ENCODE measurements around the gene ASPSCR1. TPM values are rescaled to one million over a fixed set of nuclear protein-coding genes. Genes with fewer than 3 reads are reported as not detected.

The ASPSCR1 gene
- total and polyA plus RNA-seq, 2 of the 8 experiments (the other 6 are each of a cell fraction or from before 2014, with no cell fraction given): 33.3 to 43.7 TPM

GRCh38 chr17:82065638-82066303 lies 88.3 kb downstream of the ASPSCR1 start, which contains the start of gene DUS1L (continued):
- TF ChIP-seq NRF1 (IDR thresholded peaks at IDR 0.05; ENCODE audit: low read depth, low read length) (no peak), RXRA (IDR thresholded peaks at IDR 0.05; ENCODE audit: insufficient read depth, low read depth, low read length) (no peak), POLR2AphosphoS5 (IDR thresholded peaks at IDR 0.05; ENCODE audit: low read depth, low read length) (no peak), BACH1 (IDR thresholded peaks at IDR 0.05; ENCODE audit: low read length) (no peak), GTF2F1 (IDR thresholded peaks at IDR 0.05; ENCODE audit: borderline replicate concordance, low read depth, low read length) (0 out of 2 replicates have a peak, but pooled peaks have one; percentile 29), EGR1 (IDR thresholded peaks at IDR 0.05; ENCODE audit: borderline replicate concordance, low read depth, low read length) (peak; percentile 73; the same call in 1 of the 2 replicates), JUND (IDR thresholded peaks at IDR 0.05; ENCODE audit: low read length) (peak; percentile 44; the same call in 1 of the 2 replicates), ATF2 (IDR thresholded peaks at IDR 0.05; ENCODE audit: low read length) (no peak), CHD7 (IDR thresholded peaks at IDR 0.05; ENCODE audit: insufficient replicate concordance, low read length) (no peak)
